ENCODE data around the gene ALDH2.
A peak's percentile ranks its signal among the peaks of the same experiment; 100 is the strongest.

ALDH2 gene

GRCh38 chr12:111745211-111745610 lies 21.5 kb upstream of the ALDH2 start:
- H3K9me3 ChIP-seq (ENCODE audit: control insufficient read depth, insufficient read depth, low read length), result no peaks in the 10 kb centered on the region
- H3K4me3 ChIP-seq (ENCODE audit: low read length), result no peak overlapping the region
- no CpG with 5 or more reads among the region's 4 CpGs for WGBS (ENCODE audit: insufficient coverage, insufficient read length)
- no peaks in the 10 kb centered on the region for H3K4me1 ChIP-seq (ENCODE audit: control insufficient read depth, insufficient read depth, low read length)
- no peak overlapping the region for H3K27ac ChIP-seq (ENCODE audit: low read length)
- peaks cover 16% of the 10 kb centered on the region for H3K36me3 ChIP-seq (ENCODE audit: control insufficient read depth, insufficient read depth, low read length)
- no peaks in the 10 kb centered on the region for H3K27me3 ChIP-seq (ENCODE audit: control insufficient read depth, insufficient read depth, low read length)
- no peak for DNase-seq (ENCODE audit: low read depth, low spot score)

GRCh38 chr12:111747333-111747732 lies 19.4 kb upstream of the ALDH2 start:
- H3K27ac ChIP-seq (ENCODE audit: low read length), result no peak overlapping the region
- H3K9me3 ChIP-seq (ENCODE audit: control insufficient read depth, insufficient read depth, low read length), result no peaks in the 10 kb centered on the region
- peaks cover 16% of the 10 kb centered on the region for H3K36me3 ChIP-seq (ENCODE audit: control insufficient read depth, insufficient read depth, low read length)
- no peaks in the 10 kb centered on the region for H3K27me3 ChIP-seq (ENCODE audit: control insufficient read depth, insufficient read depth, low read length)
- DNase-seq (ENCODE audit: low read depth, low spot score), result no peak
- H3K4me1 ChIP-seq (ENCODE audit: control insufficient read depth, insufficient read depth, low read length), result no peaks in the 10 kb centered on the region
- no CpG with 5 or more reads among the region's 9 CpGs for WGBS (ENCODE audit: insufficient coverage, insufficient read length)
- H3K4me3 ChIP-seq (ENCODE audit: low read length), result no peak overlapping the region

GRCh38 chr12:111748151-111748672 lies 18.5 kb upstream of the ALDH2 start:
- Histone ChIP-seq H3K27ac (ENCODE audit: low read length) (no peak overlapping the region), H3K36me3 (ENCODE audit: control insufficient read depth, insufficient read depth, low read length) (peaks cover 16% of the 10 kb centered on the region), H3K9me3 (ENCODE audit: control insufficient read depth, insufficient read depth, low read length) (no peaks in the 10 kb centered on the region), H3K4me3 (ENCODE audit: low read length) (no peak overlapping the region), H3K27me3 (ENCODE audit: control insufficient read depth, insufficient read depth, low read length) (no peaks in the 10 kb centered on the region), H3K4me1 (ENCODE audit: control insufficient read depth, insufficient read depth, low read length) (no peaks in the 10 kb centered on the region)
- WGBS (ENCODE audit: insufficient coverage, insufficient read length), result no CpG with 5 or more reads among the region's 8 CpGs
- no peak for DNase-seq (ENCODE audit: low read depth, low spot score)

- no peak for DNase-seq (ENCODE audit: low read depth, low spot score)
- no peaks in the 10 kb centered on the region for H3K27me3 ChIP-seq (ENCODE audit: control insufficient read depth, insufficient read depth, low read length)
- H3K4me3 ChIP-seq (ENCODE audit: low read length), result no peak overlapping the region
- H3K36me3 ChIP-seq (ENCODE audit: control insufficient read depth, insufficient read depth, low read length), result peaks cover 16% of the 10 kb centered on the region
- WGBS (ENCODE audit: insufficient coverage, insufficient read length), result no CpG with 5 or more reads among the region's 7 CpGs
- no peaks in the 10 kb centered on the region for H3K9me3 ChIP-seq (ENCODE audit: control insufficient read depth, insufficient read depth, low read length)
- H3K27ac ChIP-seq (ENCODE audit: low read length), result no peak overlapping the region
- H3K4me1 ChIP-seq (ENCODE audit: control insufficient read depth, insufficient read depth, low read length), result no peaks in the 10 kb centered on the region
Measured at GRCh38 chr12:111748867-111749266, 17.9 kb upstream of the ALDH2 start.

- no peak for DNase-seq (ENCODE audit: low read depth, low spot score)
- Histone ChIP-seq H3K36me3 (ENCODE audit: control insufficient read depth, insufficient read depth, low read length) (peaks cover 16% of the 10 kb centered on the region), H3K4me3 (ENCODE audit: low read length) (no peak overlapping the region), H3K27ac (ENCODE audit: low read length) (no peak overlapping the region), H3K4me1 (ENCODE audit: control insufficient read depth, insufficient read depth, low read length) (no peaks in the 10 kb centered on the region), H3K9me3 (ENCODE audit: control insufficient read depth, insufficient read depth, low read length) (no peaks in the 10 kb centered on the region), H3K27me3 (ENCODE audit: control insufficient read depth, insufficient read depth, low read length) (no peaks in the 10 kb centered on the region)
- no CpG with 5 or more reads among the region's 4 CpGs for WGBS (ENCODE audit: insufficient coverage, insufficient read length)
Measured at GRCh38 chr12:111749391-111749790, 17.3 kb upstream of the ALDH2 start.

- peak; percentile 55 for DNase-seq (ENCODE audit: low read depth, low spot score)
- Histone ChIP-seq H3K4me3 (ENCODE audit: low read length) (no peak overlapping the region), H3K9me3 (ENCODE audit: control insufficient read depth, insufficient read depth, low read length) (no peaks in the 10 kb centered on the region), H3K36me3 (ENCODE audit: control insufficient read depth, insufficient read depth, low read length) (peaks cover 7% of the 10 kb centered on the region; the same call in 1 of the 2 replicates), H3K27me3 (ENCODE audit: control insufficient read depth, insufficient read depth, low read length) (no peaks in the 10 kb centered on the region), H3K27ac (ENCODE audit: low read length) (no peak overlapping the region), H3K4me1 (ENCODE audit: control insufficient read depth, insufficient read depth, low read length) (no peaks in the 10 kb centered on the region)
- no CpG with 5 or more reads among the region's 23 CpGs for WGBS (ENCODE audit: insufficient coverage, insufficient read length)
Measured at GRCh38 chr12:111753144-111753881, 13.4 kb upstream of the ALDH2 start.

- Histone ChIP-seq H3K27me3 (ENCODE audit: control insufficient read depth, insufficient read depth, low read length) (no peaks in the 10 kb centered on the region), H3K36me3 (ENCODE audit: control insufficient read depth, insufficient read depth, low read length) (no peaks in the 10 kb centered on the region), H3K9me3 (ENCODE audit: control insufficient read depth, insufficient read depth, low read length) (no peaks in the 10 kb centered on the region), H3K4me3 (ENCODE audit: low read length) (no peak overlapping the region), H3K4me1 (ENCODE audit: control insufficient read depth, insufficient read depth, low read length) (no peaks in the 10 kb centered on the region), H3K27ac (ENCODE audit: low read length) (no peak overlapping the region)
- DNase-seq (ENCODE audit: low read depth, low spot score), result no peak
- no CpG with 5 or more reads among the region's 8 CpGs for WGBS (ENCODE audit: insufficient coverage, insufficient read length)
Measured at GRCh38 chr12:111754671-111755070, 12.1 kb upstream of the ALDH2 start.

GRCh38 chr12:111756196-111756595 lies 10.5 kb upstream of the ALDH2 start:
- DNase-seq (ENCODE audit: low read depth, low spot score), result no peak
- H3K4me1 ChIP-seq (ENCODE audit: control insufficient read depth, insufficient read depth, low read length), result no peaks in the 10 kb centered on the region
- H3K9me3 ChIP-seq (ENCODE audit: control insufficient read depth, insufficient read depth, low read length), result no peaks in the 10 kb centered on the region
- H3K4me3 ChIP-seq (ENCODE audit: low read length), result no peak overlapping the region
- H3K36me3 ChIP-seq (ENCODE audit: control insufficient read depth, insufficient read depth, low read length), result no peaks in the 10 kb centered on the region
- H3K27me3 ChIP-seq (ENCODE audit: control insufficient read depth, insufficient read depth, low read length), result no peaks in the 10 kb centered on the region
- H3K27ac ChIP-seq (ENCODE audit: low read length), result no peak overlapping the region
- no CpG with 5 or more reads among the region's 15 CpGs for WGBS (ENCODE audit: insufficient coverage, insufficient read length)

GRCh38 chr12:111756681-111757080 lies 10.1 kb upstream of the ALDH2 start:
- Histone ChIP-seq H3K27ac (ENCODE audit: low read length) (no peak overlapping the region), H3K4me1 (ENCODE audit: control insufficient read depth, insufficient read depth, low read length) (no peaks in the 10 kb centered on the region), H3K27me3 (ENCODE audit: control insufficient read depth, insufficient read depth, low read length) (no peaks in the 10 kb centered on the region), H3K9me3 (ENCODE audit: control insufficient read depth, insufficient read depth, low read length) (no peaks in the 10 kb centered on the region), H3K36me3 (ENCODE audit: control insufficient read depth, insufficient read depth, low read length) (no peaks in the 10 kb centered on the region), H3K4me3 (ENCODE audit: low read length) (no peak overlapping the region)
- no CpG with 5 or more reads among the region's 7 CpGs for WGBS (ENCODE audit: insufficient coverage, insufficient read length)
- DNase-seq (ENCODE audit: low read depth, low spot score), result no peak

GRCh38 chr12:111757361-111758119 lies 9.2 kb upstream of the ALDH2 start:
- Histone ChIP-seq H3K27me3 (ENCODE audit: control insufficient read depth, insufficient read depth, low read length) (no peaks in the 10 kb centered on the region), H3K27ac (ENCODE audit: low read length) (no peak overlapping the region), H3K9me3 (ENCODE audit: control insufficient read depth, insufficient read depth, low read length) (no peaks in the 10 kb centered on the region), H3K4me3 (ENCODE audit: low read length) (no peak overlapping the region), H3K4me1 (ENCODE audit: control insufficient read depth, insufficient read depth, low read length) (no peaks in the 10 kb centered on the region), H3K36me3 (ENCODE audit: control insufficient read depth, insufficient read depth, low read length) (no peaks in the 10 kb centered on the region)
- WGBS (ENCODE audit: insufficient coverage, insufficient read length), result no CpG with 5 or more reads among the region's 15 CpGs
- DNase-seq (ENCODE audit: low read depth, low spot score), result no peak
